ENCODE results near the gene SLC38A8.

DNA sequence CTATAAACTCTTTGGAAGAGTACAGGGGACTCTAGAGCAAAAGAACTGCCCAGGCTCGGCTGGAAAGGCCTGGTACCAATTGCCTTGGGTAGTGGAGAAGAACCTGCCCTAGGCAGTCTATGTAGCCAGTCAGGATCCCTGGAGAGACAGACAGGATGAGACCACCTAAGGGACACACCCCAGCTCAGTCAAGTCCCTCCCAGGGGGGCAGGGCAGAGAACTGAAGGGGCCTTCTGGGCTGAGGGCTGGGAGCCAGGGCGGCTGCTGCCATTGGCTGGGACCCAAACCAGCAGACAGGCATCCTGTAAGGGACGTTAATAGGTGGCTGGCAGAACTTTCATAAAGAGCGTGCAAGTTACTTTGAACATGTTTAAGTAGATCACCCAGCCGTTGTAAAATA is 12.8 kb upstream of the SLC38A8 start:
- TF ChIP-seq, protein P1, sequence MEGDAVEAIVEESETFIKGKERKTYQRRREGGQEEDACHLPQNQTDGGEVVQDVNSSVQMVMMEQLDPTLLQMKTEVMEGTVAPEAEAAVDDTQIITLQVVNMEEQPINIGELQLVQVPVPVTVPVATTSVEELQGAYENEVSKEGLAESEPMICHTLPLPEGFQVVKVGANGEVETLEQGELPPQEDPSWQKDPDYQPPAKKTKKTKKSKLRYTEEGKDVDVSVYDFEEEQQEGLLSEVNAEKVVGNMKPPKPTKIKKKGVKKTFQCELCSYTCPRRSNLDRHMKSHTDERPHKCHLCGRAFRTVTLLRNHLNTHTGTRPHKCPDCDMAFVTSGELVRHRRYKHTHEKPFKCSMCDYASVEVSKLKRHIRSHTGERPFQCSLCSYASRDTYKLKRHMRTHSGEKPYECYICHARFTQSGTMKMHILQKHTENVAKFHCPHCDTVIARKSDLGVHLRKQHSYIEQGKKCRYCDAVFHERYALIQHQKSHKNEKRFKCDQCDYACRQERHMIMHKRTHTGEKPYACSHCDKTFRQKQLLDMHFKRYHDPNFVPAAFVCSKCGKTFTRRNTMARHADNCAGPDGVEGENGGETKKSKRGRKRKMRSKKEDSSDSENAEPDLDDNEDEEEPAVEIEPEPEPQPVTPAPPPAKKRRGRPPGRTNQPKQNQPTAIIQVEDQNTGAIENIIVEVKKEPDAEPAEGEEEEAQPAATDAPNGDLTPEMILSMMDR (IDR thresholded peaks at IDR 0.05; ENCODE audit: low read depth, low read length), result no peak
- TF ChIP-seq EZH2phosphoT487 (IDR thresholded peaks at IDR 0.05; ENCODE audit: low read depth), result no peak
